Retinal pigment epithelial cell (primary cell): ENCODE results near the gene ZNF436.

ENCODE experiments used
- DNase-seq: peaks from one replicate; pipeline ENCODE4 v3.0.0-alpha.2; 2010; ENCODE audit warnings: low read depth
- H3K4me3 ChIP-seq: 2 replicates; pipeline ENCODE4 v1.5.1; 2011; ENCODE audit warnings: mild to moderate bottlenecking, low read length, control low read depth, moderate library complexity
- CTCF ChIP-seq: conservative IDR thresholded peaks from 2 replicates; pipeline ENCODE4 v1.5.1; 2011; ENCODE audit warnings: low read depth, low read length, control low read depth, inconsistent platforms

ZNF436 gene

DNA sequence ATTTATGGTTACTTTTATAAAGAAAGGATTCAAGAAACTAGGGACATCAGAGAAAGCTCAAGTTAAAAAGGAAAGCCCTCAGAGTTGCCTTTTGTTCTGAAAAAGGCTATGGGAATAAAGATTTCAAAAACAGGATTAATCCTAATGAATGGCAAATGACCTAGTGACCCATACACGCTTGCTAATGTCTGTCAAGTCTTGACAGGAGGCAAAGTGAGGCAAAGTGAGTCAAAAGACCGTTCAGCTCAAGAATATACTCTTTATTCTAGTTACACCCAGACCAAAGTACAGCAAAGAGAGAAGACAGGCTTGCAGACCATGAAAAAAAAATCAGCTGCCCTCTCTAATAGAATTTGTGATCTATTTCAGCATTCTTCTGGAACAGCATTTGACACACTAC lies 3.5 kb downstream of the ZNF436 start:
- H3K4me3 ChIP-seq, result no peak overlapping the region
- no peak for DNase-seq
- no peak for TF ChIP-seq CTCF

- no peak for DNase-seq
- TF ChIP-seq CTCF, result no peak
- H3K4me3 ChIP-seq, result no peak overlapping the region
Observed at GRCh38 chr1:23362218-23362713, 7.4 kb downstream of the ZNF436 start.

DNA sequence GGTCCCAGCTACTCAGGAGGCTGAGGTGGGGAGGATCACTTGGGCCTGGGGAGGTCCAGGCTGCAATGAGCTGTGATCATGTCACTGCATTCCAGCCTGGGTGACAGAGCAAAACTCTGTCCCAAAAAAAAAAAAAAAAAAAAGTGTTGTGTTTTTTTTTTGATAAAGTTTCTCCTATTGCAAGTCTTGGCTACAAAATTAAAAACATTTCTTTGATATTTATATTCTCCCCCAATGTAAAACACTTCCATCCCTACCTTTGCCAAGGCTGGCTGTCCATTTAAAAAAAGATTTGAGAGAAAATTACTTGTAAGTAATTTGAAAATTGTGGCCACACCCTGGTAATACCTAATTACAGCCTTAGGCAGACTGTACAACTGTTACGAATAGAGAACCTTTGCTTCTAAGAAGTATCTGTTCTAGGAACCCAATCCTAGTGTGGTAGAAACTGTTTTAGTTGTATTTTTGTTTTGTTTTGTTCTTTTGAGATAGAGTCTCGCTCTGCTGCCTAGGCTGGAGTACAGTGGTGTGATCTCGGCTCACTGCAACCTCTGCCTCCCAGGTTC lies 11.2 kb downstream of the ZNF436 start:
- H3K4me3 ChIP-seq, result no peak overlapping the region
- DNase-seq, result no peak
- no peak for TF ChIP-seq CTCF

- DNase-seq, result no peak
- TF ChIP-seq CTCF, result no peak
- no peak overlapping the region for H3K4me3 ChIP-seq
Observed at GRCh38 chr1:23357138-23357908, 12.3 kb downstream of the ZNF436 start.

DNA sequence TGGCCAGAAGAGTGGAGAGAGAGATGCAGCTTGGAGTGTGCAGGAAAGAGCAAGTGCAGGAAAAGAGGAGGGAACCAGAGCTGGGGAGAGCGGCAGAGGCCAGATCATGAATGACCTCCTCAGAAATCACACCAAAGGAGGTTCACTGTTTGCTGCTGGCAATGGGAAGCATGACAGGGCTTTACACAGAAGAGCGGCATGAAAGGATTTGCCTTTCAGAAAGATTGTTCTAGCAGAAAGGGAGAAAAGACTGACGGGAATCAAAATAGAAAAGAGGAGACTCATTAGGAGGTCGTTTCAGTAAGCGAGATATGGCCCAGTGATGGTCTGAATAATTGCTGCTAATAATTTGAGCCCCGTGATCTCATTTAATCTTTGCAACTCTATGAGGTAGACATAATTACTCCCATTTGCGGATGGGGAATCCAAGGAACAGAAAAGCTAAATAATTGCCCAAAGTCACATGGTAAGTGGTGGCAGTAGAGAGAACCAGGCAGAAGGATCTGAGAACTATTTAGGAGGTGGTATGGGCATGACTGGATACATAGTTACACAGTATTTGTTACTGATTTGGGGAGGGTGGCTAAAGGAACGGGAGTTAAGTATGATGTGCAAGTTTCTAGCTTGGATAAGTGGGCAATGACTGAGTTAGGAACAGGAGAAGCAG lies 13.0 kb downstream of the ZNF436 start:
- no peak for TF ChIP-seq CTCF
- no peak for DNase-seq
- no peak overlapping the region for H3K4me3 ChIP-seq

- no peak overlapping the region for H3K4me3 ChIP-seq
- DNase-seq, result no peak
- TF ChIP-seq CTCF, result peak; percentile 8
Observed at GRCh38 chr1:23354245-23354644, 15.4 kb downstream of the ZNF436 start.
